LNCaP clone FGC (cell line): Measurements from ENCODE around the gene IKZF1.

Experiments used
- DNase-seq: peaks from one replicate; pipeline ENCODE4 v3.0.0-alpha.2; 2011; ENCODE audit warnings: low read depth
- H3K4me3 ChIP-seq: 2 replicates; pipeline ENCODE4 v1.5.1; 2011; ENCODE audit warnings: mild to moderate bottlenecking, low read depth, low read length, control low read depth
- CTCF ChIP-seq: IDR thresholded peaks from 2 replicates; pipeline ENCODE4 v1.5.1; 2012; ENCODE audit warnings: mild to moderate bottlenecking; ENCODE audit not compliant: control insufficient read depth, insufficient read depth; ENCODE audit errors: extremely low read depth

Gene IKZF1

GRCh38 chr7:50356945-50357268 lies 52.4 kb downstream of the IKZF1 start:
- TF ChIP-seq CTCF = no peak
- no peak for DNase-seq
- no peak overlapping the region for H3K4me3 ChIP-seq

- DNase-seq = no peak
- no peak for TF ChIP-seq CTCF
- no peak overlapping the region for H3K4me3 ChIP-seq
Measured at GRCh38 chr7:50357426-50357825, 52.9 kb downstream of the IKZF1 start.

- TF ChIP-seq CTCF = no peak
- H3K4me3 ChIP-seq = no peak overlapping the region
- DNase-seq = no peak
Measured at GRCh38 chr7:50358041-50358705, 53.7 kb downstream of the IKZF1 start.

- H3K4me3 ChIP-seq = no peak overlapping the region
- DNase-seq = no peak
- no peak for TF ChIP-seq CTCF
Measured at GRCh38 chr7:50358779-50359178, 54.3 kb downstream of the IKZF1 start.

GRCh38 chr7:50359258-50359994 lies 54.9 kb downstream of the IKZF1 start:
- no peak overlapping the region for H3K4me3 ChIP-seq
- no peak for DNase-seq
- TF ChIP-seq CTCF = no peak

- DNase-seq = no peak
- H3K4me3 ChIP-seq = no peak overlapping the region
- TF ChIP-seq CTCF = no peak
Measured at GRCh38 chr7:50359995-50360925, 55.7 kb downstream of the IKZF1 start.
